Prostate gland (tissue), 2 donors: Measurements from ENCODE around the gene SLC11A1.

ENCODE experiments used
- CTCF ChIP-seq, 4 experiments: fragments of 200-600 bp in 2 of 4; fragments of 450-650 bp in 2 of 4; sonication (generic) in 2 of 4; IDR thresholded peaks; 1 replicate in 3 of 4; 2 replicates in 1 of 4; pipeline ENCODE4 v1.5.1; 2016 to 2019; ENCODE audit warnings: antibody characterized with exemption in 4 of 4, mild to moderate bottlenecking in 2 of 4, moderate library complexity in 2 of 4
- POLR2A ChIP-seq: fragments of 450-650 bp; IDR thresholded peaks from one replicate; pipeline ENCODE4 v1.6.1; 2016; ENCODE audit warnings: antibody characterized with exemption, mild to moderate bottlenecking

GRCh38 chr2:218398437-218399390, 16.6 kb downstream of the SLC11A1 start:
- peak in 1 of 4 experiments; percentile 31 for TF ChIP-seq CTCF (IDR thresholded peaks at IDR 0.05)
- TF ChIP-seq POLR2A = peak; percentile 21
